GM21786 (cell line): Measurements from ENCODE around the gene CTNNA3.
"Not testable (repeated sequence)": the region's sequence is repeated elsewhere in the genome, so short reads cannot be mapped to it uniquely, and the experiment has no call there.

ENCODE experiments used
- ATAC-seq: cut with Tn5 transposase; IDR thresholded peaks from one replicate; pipeline ENCODE4 v1.9.1; 2021; ENCODE audit not compliant: unreplicated experiment

Gene CTNNA3

GRCh38 chr10:67696029-67696428, at the start of gene CTNNA3:
Gene CTNNA3 (minus strand): TSS chr10:67696195.
- no peak for ATAC-seq

- ATAC-seq, result no peak
Measured at GRCh38 chr10:67735430-67735829, 39.4 kb upstream of the CTNNA3 start.

GRCh38 chr10:67733511-67733910, 37.5 kb upstream of the CTNNA3 start:
- no peak for ATAC-seq

- no peak for ATAC-seq
Measured at GRCh38 chr10:67725567-67725966, 29.6 kb upstream of the CTNNA3 start.

GRCh38 chr10:67723601-67724000, 27.6 kb upstream of the CTNNA3 start:
- ATAC-seq, result no peak

- ATAC-seq, result peak; percentile 97
Measured at GRCh38 chr10:67722113-67722512, 26.1 kb upstream of the CTNNA3 start.

GRCh38 chr10:67716455-67716854, 20.5 kb upstream of the CTNNA3 start:
- ATAC-seq, result not testable (repeated sequence)

- ATAC-seq, result no peak
Measured at GRCh38 chr10:67705921-67706320, 9.9 kb upstream of the CTNNA3 start.

GRCh38 chr10:67699613-67700270, 3.7 kb upstream of the CTNNA3 start:
- ATAC-seq, result not testable (repeated sequence)

GRCh38 chr10:67698164-67698563, 2.2 kb upstream of the CTNNA3 start:
- no peak for ATAC-seq

- peak; percentile 86 for ATAC-seq
Measured at GRCh38 chr10:67697724-67698131, 1.7 kb upstream of the CTNNA3 start.

GRCh38 chr10:67696679-67697078, 684 bp upstream of the CTNNA3 start:
- no peak for ATAC-seq

GRCh38 chr10:67695555-67695954, 440 bp downstream of the CTNNA3 start:
- no peak for ATAC-seq

GRCh38 chr10:67691861-67692260, 4.1 kb downstream of the CTNNA3 start:
- not testable (repeated sequence) for ATAC-seq

- not testable (repeated sequence) for ATAC-seq
Measured at GRCh38 chr10:67690540-67690939, 5.5 kb downstream of the CTNNA3 start.

GRCh38 chr10:67684140-67684539, 11.9 kb downstream of the CTNNA3 start:
- ATAC-seq, result not testable (repeated sequence)

- ATAC-seq, result peak; percentile 58
Measured at GRCh38 chr10:67678335-67678974, 17.5 kb downstream of the CTNNA3 start.

- ATAC-seq, result no peak
Measured at GRCh38 chr10:67676208-67676825, 19.7 kb downstream of the CTNNA3 start.

- ATAC-seq, result no peak
Measured at GRCh38 chr10:67670401-67670800, 25.6 kb downstream of the CTNNA3 start.

GRCh38 chr10:67669978-67670377, 26.0 kb downstream of the CTNNA3 start:
- ATAC-seq, result no peak

GRCh38 chr10:67668448-67668847, 27.5 kb downstream of the CTNNA3 start:
- no peak for ATAC-seq

- no peak for ATAC-seq
Measured at GRCh38 chr10:67667035-67667425, 29.0 kb downstream of the CTNNA3 start.
